Measurements from ENCODE around the gene KRT81. TPM values are rescaled to one million over a fixed set of nuclear protein-coding genes. Genes with fewer than 3 reads are reported as not detected.
A peak's percentile ranks its signal among the peaks of the same experiment; 100 is the strongest.
"Not testable (repeated sequence)": the region's sequence is repeated elsewhere in the genome, so short reads cannot be mapped to it uniquely, and the experiment has no call there.

KRT81 gene
- total RNA-seq, 1 donor from 2014 or later = not detected

- no peak for FAIRE-seq
- DNase-seq (ENCODE audit: low spot score in 2 of 2) = no peak
Observed at GRCh38 chr12:52256584-52256935, 34.8 kb downstream of the KRT81 start.

GRCh38 chr12:52255926-52256583 is 35.3 kb downstream of the KRT81 start:
- no peak for DNase-seq (ENCODE audit: low spot score in 2 of 2)
- no peak for FAIRE-seq

DNA sequence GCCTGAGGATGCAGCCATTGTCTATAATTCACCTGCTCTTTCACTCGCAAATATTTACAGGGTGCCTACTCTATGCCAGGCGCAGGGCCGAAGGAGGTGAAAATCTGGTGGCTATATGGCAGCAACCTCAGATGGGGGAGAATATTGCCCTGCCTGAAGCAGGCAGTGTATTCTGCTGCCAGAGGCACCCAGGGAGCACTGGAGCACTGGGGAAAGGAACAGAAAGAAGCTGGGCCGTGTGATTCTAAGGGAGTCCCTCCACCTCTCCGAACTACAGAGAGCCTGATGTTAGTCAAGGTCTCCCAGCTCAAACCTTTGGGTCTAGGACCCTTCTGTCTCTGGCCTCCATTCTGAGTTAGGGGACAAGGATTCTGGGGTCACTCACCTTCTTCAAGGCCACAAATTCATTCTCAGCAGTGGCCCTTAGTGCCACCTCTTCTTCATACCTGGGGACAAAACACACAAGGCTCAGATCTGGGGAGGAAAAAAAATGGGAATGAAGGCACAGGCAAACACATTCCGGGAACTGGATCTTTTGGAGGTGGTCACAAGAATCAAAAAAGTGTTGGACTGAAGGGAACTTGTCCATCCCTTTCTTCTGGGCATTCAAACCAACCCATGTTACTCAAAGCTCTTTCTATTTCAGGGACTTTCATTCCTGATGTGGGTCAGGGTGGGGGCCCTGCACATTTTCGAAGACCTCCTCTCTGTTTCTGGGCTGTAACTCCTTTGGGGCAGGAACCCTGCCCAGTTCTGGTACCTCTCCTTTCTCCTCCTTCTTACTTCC is 36.2 kb downstream of the KRT81 start:
- DNase-seq (ENCODE audit: low spot score in 2 of 2) = no peak
- FAIRE-seq = no peak

DNA sequence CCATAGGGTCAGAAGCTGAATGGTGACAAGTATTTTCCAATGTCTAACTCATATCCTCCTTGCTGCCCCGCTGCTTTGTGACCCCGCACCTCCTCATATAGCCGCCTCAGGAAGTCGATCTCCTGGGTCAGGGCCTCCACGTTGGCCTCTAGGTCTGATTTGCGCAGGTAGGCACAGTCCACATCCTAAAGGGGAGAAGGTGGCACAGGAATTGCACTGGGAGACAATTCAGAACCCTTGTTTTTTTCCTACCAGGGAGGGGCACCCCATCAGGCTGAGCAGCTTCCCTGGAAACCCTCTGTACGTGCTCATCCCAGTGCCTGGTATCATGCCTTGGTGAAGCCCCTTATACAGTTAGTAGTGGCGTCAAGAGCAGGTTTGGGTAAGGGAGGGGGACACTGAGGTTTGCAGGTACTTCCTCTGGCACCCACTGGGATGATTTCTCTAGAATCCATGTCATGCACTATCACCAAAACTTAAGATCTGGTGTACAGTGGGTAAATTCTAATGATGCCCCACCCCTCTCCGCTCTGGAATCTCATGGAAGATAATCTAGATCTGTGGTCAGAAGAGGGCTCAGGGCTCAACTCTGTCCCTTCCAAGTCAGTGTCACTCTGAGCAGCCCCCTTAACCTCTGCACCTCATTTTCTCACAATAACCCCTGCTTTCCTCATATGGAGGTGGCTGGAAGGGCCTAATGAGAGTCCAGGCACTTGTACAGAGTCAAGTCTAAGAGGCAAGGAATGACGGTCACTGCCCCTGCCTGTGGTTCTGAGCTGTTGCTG is 37.0 kb downstream of the KRT81 start:
- DNase-seq (ENCODE audit: low spot score in 2 of 2) (no peak), FAIRE-seq (no peak)

DNA sequence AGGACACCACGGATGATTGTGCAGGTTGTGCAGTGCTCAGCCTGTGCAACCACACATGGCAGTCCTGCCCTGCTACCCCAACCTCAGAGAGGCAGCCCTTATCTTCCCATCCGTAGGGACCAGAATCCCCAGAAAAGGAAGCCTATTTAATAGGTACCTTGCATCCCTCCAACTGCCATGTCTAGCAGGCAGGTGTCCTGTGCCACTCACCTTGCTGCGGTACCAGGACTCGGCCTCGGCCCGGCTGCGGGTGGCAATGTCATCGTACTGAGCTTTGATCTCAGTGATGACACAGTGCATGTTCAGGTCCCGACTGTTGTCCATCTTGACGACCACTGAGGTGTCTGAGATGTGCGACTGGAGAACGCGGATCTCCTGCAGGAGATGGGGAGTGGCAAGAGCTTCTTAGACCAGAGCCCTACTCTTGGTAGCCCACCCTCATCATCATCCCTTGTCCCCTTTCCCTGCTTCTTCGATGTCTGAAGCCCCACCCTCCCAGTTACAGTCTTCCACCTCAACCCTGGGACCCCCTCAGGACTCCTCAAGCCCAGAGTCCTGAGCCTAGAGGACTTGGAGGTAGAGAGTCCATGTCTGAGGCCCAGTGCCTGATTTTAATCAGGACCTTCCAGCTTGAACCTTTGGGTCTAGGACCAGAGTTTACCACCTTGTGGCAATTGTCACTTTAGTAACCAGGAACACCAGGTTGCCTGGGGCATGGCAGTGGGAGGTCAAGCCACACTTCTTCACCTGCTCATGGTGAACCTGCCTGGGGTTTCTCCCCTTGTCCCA is 37.7 kb downstream of the KRT81 start:
- no peak for FAIRE-seq
- DNase-seq (ENCODE audit: low spot score in 2 of 2) = no peak

GRCh38 chr12:52252728-52253343 is 38.5 kb downstream of the KRT81 start:
- FAIRE-seq = no peak
- no peak for DNase-seq (ENCODE audit: low spot score in 2 of 2)

DNA sequence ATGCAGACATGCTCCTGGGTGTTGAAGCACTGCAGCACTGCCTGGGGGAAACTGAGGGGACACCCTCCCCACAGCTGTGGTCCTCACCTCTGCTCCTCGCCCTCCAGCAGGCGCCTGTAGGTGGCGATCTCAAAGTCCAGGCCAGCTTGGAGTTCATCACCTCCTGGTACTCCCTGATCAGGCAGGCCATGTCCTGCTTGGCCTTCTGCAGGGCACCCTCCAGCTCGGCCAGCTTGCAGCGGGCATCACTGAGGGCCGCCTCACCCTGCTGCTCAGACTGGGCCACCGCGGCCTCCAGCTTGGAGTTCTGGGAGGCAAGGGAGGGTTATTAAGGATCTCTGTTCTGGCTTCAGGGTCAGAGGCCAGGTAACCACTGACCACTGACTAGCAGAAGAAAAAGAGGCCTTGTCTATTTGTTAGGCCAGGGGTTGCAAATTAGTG is 39.1 kb downstream of the KRT81 start:
- DNase-seq (ENCODE audit: low spot score in 2 of 2); FAIRE-seq: not testable (repeated sequence)

DNA sequence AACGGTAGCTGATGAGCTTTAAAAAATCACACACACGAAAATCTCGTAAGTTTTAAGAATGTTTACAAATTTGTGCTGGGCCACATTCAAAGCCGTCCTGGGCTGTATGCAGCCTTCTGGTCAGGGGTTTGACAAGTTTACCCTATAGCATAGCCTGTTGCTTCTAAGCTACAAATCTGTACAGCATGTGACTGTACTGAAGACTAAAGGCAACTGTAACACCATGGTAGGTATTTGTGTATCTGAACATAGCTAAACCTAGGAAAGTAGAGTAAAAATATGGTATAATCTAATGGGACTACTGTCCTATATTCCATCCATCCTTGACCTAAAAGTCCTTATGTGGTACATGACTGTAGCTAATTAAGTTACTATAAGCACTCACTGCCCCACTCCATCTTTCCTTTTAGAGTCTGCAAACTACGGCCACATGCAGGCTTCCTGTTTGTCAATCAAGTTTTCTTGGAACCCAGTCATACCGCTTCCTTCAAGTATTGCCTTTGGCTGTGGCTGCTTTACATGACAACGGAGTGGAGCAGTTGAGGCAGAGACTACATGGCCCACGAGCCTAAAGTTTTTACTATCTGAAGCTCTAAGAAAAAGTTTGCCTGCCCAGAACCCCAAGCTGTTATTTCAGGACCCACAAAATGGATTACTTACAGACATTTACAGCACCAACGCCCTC is 39.8 kb downstream of the KRT81 start:
- DNase-seq (ENCODE audit: low spot score in 2 of 2) = peak in 1 of 2 donors; percentile 1
- FAIRE-seq = no peak

DNA sequence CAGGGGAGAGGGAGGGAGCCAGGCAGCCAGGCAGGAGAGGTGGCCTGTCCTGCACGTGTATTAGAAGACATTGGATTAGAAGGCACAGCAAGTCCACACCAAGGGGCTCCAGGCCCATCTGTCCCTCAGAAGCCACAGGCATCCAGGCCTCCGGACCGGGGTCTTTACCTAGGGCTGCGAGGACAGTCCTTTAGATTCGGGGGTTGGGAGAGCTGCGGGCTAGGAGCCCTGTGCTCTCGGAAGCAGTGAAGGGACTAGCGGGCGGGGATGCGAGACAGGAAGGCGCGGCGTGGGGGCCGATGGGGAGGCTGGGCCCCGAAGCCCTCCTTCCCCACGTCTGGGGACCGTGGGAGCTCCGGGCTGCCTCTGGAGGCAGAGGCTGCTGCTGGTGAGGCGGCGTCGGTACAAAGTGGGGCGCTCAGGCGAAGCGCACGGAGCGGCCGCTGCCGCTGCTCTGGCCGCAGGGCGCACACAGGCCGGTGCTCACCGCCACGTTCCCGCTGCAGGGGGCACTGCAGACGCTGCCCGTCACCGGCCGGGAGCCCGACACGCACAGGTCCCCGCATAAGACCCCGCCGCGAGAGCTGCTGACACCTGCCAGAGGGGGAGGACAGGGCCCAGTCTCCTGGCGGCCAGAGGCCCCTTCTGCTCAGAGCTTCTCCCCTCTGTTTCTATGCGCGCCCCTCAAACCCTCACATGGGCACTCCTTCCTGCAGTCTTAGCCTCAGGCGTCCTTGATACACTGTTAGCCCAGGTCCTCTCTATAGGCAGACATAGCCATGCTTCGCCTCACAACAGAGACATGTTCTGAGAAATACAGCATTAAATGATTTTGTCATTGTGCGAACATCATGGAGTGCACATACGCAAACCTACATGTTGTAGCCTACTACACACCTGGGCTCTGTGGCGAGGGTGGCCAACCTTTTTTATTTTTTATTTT is 41.0 kb downstream of the KRT81 start:
- no peak for FAIRE-seq
- peak in 1 of 2 donors; percentile 3 for DNase-seq (ENCODE audit: low spot score in 2 of 2)

DNA sequence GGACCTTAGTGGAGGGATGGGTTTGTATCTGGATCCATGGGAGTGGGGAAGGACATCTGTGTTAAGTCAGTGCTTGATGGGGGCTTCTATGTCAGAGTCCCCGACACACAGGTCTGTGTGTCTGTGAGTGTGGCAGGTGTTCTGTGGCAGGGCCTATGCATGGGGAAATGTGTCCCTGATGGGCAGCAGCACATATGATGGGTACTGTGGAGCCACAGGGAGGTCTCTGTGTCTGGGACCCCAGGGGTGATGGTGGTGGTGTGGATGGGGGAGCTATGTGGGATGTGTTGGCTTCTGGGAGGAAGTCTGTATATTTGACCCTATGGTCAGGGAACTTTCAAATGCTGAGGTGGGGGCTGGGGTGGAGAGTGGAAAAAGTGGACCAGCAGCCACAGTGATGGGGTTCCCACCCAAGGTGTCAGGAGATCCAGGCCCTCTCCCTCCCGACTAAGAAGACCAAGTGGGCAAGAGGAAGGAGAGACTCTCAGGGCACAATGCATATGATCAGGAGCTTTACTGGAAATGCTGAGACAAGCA is 41.8 kb downstream of the KRT81 start:
- DNase-seq (ENCODE audit: low spot score in 2 of 2) (peak in 1 of 2 donors; percentile 11), FAIRE-seq (no peak)

DNA sequence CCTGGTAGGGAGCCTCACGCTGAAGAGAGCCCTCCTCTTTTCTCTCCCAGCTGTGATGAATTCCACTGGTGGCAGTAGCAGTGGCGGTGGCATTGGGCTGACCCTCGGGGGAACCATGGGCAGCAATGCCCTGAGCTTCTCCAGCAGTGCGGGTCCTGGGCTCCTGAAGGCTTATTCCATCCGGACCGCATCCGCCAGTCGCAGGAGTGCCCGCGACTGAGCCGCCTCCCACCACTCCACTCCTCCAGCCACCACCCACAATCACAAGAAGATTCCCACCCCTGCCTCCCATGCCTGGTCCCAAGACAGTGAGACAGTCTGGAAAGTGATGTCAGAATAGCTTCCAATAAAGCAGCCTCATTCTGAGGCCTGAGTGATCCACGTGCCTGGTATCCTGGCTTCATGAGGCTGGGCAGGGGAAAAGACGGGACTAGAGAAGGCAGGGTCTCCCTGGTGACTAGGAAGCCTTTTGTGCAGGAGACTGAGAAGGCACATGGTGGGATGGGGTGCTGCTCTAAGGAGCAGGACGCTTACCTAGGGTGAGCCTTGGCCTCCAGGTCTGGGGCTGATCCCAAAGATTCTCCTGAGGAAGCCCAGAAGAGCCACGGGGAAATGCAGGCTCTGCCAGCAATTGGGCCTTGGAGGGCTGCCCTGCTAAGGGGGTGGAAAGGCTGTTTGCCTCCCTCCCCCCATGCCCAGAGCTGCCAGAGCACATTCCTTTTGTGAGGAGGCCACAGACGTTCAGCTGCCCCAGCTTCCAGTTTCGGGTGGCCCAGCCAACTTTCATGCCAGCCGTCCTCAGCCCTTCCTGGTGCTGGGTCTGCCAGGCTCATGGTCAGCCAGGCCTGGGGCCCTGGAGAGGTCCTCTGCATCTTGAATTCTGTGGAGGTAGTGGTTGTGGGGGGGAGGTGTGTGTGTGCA is 42.5 kb downstream of the KRT81 start:
- DNase-seq (ENCODE audit: low spot score in 2 of 2) (peak in 1 of 2 donors; percentile 38), FAIRE-seq (no peak)

GRCh38 chr12:52247622-52248540 is 43.5 kb downstream of the KRT81 start:
- DNase-seq (ENCODE audit: low spot score in 2 of 2) = peak in 1 of 2 donors; percentile 10
- FAIRE-seq = no peak

- FAIRE-seq (no peak), DNase-seq (ENCODE audit: low spot score in 2 of 2) (peak in 1 of 2 donors; percentile 12)
Observed at GRCh38 chr12:52246720-52247621, 44.4 kb downstream of the KRT81 start.

DNA sequence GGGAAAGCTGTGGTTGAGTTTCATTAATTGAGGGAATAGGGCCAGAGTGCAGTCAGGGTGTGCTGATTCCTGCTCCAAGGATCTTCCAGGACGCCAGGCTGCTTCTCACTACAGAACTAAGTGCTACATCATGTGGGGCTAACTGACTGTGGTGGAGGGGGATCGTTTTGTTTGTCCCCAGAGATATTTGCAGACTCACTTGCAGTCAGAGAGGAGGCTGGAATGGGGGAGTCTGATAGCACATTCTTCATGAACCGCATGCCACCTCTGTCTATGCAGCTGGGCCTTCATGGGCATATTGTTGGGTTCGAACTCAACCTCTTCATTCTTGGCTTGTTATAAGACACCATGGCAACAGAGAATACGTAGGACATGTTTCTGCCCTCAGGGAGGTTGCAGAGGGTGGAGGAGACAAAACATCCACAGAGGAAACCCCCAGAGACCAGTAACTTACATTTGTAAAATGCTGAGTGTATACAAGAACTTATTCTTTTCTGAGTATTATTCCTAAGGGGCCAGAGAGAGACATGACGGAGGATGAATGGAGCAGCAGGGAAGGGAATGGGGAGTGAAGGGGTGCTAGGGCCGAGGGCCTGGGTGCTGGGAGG is 45.3 kb downstream of the KRT81 start:
- no peak for DNase-seq (ENCODE audit: low spot score in 2 of 2)
- no peak for FAIRE-seq
